DMS53 (cell line): ENCODE results near the gene EPHX1.
"Not testable (repeated sequence)": the region's sequence is repeated elsewhere in the genome, so short reads cannot be mapped to it uniquely, and the experiment has no call there.

Experiments
- DNase-seq: peaks from one replicate; lab custom pipeline; 2025; lab: John Stamatoyannopoulos, UW

The EPHX1 gene

DNA sequence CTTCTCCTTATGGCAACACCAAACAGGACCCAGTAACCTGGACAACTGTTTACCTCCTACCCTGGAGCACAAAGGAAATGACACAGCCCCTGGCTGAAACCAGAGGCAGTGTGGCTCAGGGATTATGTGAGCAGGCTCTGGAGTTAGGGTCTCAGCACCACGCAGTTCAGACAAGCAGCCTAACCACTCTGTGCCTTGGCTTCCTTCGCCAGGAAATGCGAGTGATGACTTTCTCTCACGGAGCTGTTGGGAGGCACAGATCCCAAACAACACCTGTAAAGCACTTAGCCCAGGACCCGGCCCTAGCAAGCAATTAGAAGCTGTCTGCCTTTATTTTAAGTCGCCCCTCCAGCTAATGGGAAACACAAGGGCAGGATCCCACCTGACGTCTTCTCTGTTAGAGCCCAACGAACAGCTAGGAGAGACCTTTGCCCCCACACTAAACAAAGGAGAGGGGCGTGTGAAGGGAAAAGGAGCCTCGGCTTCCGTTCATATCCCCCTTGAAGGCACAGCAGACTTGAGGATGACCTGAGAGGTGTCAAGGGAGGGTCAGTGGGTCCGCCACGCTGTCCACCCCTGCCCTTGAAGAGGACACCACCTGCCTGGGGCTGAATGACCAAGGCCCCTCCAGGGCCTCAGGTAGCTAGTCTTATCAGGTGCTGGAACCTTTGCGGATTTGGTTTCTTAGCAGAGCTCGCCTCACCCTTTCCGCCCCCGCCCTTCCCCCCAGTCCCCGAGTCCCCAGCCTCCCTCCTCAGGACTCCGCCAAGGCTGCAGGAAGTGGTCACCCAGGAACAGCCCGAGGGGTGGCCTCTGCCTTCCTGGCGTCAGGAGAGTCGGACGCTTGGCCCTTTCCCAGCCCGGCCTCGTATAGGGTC is 71.4 kb downstream of the EPHX1 start:
- peak; percentile 85 for DNase-seq

DNA sequence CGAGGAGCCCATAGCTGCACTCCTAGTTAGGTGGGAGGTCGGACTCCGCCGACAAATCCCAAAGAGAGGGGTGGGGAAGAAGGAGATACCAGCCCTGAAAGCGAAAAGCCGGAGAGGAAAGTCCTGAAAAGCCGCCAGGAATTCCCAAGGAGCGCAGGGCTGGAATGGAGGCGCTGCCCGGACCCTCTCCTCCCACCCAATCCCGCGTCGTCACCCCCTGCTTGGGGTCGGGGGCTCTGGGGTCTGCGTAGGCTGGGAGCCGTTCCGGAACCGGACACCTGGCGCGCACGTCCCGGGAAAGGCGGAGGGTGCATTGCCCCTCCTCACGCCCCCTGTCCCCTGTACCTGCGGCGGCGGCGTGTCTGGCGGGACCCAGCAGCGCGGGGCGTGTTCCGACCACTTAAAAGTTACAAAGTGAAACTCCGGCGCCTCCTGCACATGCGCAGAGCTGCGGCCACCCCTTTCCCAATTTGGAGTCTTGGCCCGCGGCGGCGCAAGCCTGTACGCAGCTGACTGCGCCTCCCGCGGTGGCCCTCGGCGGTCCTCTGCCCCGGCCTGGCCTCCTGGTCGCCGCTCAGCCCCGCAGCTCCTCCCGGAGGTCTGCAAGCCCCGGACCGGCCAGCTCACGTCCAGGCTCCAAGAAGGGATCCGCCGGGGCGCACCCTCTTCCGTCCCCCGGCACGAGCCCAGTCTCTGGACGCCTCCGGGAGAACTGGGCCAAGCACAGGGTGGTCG is 72.2 kb downstream of the EPHX1 start, which contains the start of gene TMEM63A:
TSS of gene TMEM63A (minus strand) at position 422 of the 735 bp plus-strand sequence. CDS start 4,800 bp downstream, outside the sequence.
- peak; percentile 82 for DNase-seq

GRCh38 chr1:225882694-225883615 is 73.0 kb downstream of the EPHX1 start:
- peak; percentile 75 for DNase-seq

DNA sequence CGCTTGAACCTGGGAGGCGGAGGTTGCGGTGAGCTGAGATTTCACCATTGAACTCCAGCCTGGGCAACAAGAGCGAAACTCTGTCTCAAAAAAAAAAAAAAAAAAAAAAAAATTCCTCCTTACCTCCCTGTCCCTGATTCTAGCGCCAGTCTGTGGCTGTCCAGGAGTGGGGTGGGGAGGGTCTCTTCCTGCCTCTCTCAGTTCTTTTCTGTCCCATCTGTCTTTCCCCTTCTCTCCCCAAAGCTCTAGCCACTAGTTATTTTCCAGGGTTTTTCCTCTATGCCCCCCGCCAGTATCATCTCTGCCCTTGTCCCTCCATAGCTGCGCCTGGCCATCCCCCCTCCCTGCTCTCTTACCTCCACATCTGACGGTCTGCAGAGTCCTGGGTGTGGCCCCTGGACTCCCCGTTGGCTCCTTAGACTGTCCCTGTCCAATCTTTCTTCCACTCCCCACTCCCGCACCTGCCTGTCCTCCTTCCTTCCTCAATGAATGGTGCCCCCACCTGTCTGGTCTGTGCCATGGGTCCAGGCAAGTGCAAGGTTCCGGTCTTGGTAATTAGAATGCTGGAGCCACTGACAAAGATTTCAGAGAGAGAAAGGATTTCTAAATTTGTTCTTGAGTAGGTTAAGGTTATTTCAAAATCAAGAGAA is 73.8 kb downstream of the EPHX1 start:
- DNase-seq = peak; percentile 30

DNA sequence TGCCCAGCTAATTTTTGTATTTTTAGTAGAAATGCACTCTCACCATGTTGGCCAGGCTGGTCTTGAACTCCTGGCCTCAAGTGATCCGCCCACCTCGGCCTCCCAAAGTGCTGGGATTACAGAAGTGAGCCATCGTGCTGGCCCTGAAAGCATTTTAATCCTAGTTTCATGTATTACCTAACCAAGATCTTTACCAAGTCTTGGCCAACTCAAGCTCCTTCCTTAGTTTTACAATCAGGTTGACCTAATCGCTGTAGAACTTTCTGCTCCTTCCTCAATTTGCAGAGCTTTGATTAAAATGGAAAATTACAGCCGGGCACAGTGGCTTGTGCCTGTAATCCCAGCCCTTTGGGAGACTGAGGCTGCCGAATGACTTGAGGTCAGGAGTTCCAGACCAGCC is 75.4 kb downstream of the EPHX1 start:
- no peak for DNase-seq

DNA sequence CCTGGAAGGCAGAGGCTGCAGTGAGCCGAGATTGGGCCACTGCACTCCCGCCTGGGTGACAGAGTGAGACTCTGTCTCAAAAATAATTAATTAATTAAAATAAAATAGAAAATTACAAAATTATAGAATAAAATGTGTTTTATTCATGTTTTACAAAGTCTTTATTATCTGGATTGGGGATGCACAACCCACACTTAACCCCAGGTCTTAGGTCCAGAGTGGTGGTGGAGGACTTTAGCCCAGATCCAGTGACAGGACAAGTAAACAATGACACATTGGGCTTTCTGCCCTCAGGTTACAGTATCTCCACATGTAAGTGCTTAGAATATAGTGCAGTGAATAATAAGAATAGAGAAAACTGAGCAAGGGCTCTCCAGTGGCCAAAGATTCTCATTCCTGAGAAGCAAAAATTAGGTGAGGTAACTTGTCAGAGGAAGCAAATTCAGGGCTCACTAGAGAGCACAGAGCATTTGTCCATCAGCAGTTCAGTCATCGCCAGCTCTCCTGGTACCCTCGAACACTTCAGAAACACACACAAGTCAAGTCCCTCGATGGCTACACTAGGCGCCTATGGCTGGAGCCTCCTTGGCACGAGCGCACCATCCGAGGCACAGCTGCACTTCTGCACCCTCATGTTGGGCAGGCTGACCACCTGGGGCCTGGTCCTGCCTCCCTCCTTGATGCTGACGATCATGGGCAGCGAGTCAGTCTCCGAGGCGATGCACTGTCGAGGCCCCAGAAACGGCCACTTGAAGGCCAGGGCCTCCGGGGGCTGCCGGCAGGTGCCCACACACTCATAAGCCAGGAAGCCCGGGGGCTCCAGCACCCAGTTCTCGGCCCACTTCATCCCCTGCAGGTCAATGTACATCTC is 76.5 kb downstream of the EPHX1 start:
- DNase-seq = peak; percentile 81

DNA sequence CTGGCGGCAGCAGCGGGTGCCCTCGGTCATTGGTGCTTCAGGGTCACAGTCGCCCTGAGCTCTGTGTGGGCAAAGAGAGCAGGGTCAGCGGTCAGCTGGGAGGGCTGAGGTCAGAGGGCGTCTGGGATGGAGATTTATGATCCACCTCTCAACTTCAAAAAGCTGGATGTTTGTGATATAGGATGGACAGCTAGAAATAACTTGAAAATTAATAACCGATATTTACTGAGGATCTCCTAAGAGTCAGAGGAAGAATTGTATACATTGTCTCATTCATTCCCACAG is 77.0 kb downstream of the EPHX1 start:
- DNase-seq = no peak

GRCh38 chr1:225887554-225888288 is 77.8 kb downstream of the EPHX1 start:
- DNase-seq = not testable (repeated sequence)

- peak; percentile 79 for DNase-seq
Measured at GRCh38 chr1:225888289-225888897, 78.5 kb downstream of the EPHX1 start.

- DNase-seq = no peak
Measured at GRCh38 chr1:225888898-225889601, 79.1 kb downstream of the EPHX1 start, which contains the start of gene LEFTY1. TSS of gene LEFTY1 (minus strand) at chr1:225889146. CDS start at chr1:225889066, 80 bp downstream.

DNA sequence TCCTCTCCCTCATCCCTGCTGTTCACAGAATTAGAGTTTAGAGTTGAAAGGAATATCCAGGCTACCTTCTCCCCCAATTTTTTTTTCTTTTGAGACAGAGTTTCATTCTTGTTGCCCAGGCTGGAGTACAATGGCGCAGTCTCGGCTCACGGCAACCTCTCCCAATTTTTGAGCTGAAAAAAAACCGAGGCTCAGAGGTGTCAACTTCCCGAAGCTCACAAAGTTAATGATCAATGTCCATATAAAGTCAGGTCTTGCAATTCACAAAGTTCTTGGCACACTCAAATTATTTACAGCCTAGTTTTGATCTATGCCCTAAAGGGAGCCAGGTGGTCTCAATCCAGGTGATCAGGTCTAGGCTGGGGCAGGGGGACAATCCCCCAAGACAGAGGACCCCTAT is 79.8 kb downstream of the EPHX1 start:
- DNase-seq = no peak

DNA sequence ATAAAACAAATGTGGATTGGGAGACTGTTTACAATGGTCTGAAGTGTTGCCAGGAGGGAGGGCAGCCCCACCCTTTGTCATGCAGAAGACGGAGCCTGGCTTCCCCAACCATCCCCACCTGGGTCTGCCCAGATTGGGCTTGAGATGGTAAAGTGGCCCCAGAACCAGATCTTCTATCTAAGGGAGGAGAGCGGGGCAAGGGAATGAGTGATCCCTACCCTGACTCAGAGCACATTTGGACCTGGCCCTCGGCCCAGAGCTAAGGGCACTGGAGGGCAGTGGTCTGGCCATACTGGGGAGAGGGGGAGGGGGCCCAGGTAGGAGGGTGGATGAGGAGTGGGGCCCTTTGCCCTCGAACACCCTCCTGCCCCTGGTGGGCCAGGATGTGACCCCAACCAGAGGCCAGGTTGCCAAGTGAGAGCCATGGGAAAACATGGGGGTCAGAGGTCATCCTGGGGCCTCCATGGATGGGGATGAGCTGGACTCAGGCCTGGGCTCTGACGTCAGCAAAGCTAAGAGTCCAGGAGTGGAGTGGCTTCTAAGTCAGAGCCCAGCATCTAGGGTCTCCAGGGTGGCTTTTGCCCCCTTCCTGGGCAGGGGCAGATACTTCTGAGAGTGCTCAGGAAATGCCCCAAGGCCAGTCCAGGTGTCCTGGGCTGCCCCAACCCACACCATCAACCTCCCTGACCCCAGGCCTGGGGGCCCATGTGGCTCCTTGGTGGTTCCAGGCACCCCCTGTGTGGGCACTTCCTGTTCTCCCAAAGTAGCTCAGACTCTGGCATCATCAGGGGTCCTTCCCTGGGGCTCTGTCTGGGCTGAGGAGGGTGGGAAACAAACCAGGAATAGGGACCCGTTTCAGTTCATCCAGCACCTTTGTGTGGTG is 80.7 kb downstream of the EPHX1 start:
- DNase-seq = no peak

DNA sequence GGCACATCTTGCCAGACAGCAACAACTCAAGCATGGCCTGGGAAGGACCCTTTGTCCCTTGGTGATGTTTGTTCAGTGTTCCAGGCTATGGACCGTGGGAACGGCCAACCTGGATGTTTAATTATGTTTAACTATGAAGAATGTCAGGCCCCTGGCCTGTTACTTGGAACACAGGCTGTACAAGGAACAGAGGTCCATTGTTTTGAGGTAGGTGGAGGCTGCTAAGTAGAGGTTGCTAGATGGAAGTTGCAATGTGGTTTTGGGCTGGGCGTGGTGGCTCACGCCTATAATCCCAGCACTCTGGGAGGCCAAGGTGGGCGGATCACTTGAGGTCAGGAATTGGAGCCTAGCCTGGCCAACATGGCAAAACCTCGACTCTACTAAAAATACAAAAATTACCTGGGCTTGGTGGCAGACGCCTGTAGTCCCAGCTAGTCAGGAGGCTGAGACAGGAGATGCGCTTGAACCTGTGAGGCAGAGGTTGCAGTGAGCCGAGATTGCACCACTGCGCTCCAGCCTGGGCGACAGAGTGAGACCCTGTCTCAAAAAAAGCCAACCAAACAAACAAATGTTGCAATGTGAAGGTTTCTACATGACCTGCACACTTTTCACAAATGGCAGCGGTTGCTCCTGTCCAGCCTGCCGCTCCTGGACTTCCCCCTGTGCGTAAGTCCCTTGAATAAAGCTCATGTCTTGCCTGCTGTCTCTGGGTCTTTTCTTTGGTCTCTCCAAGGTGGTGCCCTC is 81.5 kb downstream of the EPHX1 start:
- no peak for DNase-seq

DNA sequence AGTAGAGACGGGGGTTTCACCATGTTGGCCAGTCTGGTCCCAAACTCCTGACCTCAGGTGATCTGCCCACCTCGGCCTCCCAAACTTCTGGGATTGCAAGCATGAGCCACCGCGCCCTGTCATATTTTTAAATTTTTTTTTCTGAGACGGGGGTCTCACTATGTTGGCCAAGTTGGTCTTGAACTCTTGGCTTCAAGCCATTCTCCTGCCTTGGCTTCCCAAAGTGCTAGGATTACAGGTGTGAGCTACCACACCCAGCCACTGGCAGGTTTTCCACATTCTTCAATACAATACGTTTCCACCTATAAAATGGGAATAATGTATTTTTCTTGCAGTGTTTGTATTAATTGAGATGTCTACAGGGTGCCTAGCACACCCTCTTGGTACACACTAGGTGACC is 82.4 kb downstream of the EPHX1 start:
- DNase-seq = no peak
